ENCODE results near the gene CAND1.
A peak's percentile ranks its signal among the peaks of the same experiment; 100 is the strongest.

CAND1 gene

DNA sequence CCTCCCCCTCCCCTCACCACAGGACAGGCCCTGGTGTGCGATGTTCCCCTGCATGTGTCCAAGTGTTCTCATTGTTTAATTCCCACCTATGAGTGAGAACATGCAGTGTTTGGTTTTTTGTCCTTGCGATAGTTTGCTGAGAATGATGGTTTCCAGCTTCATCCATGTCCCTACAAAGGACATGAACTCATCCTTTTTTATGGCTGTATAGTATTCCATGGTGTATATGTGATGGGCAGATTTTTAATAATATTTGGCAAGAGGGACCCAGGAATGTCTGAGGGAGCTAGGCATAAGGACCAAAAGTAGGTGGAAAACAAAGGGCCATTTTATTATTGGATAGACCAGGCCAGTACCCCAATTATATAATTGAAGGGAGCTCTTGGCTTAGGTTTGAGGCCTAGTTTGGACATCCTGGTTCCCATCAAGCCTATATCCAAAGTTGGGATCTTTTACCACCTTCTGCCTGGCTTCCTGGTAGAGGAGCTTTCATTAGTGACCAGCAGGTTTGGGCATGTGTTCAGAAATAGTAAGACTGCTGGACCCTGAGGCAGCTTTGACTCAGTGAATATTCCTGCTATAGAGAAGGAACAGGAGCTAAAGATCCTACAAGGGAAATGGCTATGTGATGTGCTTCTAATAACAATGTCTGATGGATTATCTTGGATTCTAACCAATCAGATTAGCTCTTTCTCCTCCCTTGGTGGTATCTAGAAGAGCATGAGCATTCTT is 76.0 kb downstream of the CAND1 start:
- no peak overlapping the region for H3K4me3 ChIP-seq (ENCODE audit: control insufficient read depth, low read depth, low read length)
- TF ChIP-seq, protein P1, sequence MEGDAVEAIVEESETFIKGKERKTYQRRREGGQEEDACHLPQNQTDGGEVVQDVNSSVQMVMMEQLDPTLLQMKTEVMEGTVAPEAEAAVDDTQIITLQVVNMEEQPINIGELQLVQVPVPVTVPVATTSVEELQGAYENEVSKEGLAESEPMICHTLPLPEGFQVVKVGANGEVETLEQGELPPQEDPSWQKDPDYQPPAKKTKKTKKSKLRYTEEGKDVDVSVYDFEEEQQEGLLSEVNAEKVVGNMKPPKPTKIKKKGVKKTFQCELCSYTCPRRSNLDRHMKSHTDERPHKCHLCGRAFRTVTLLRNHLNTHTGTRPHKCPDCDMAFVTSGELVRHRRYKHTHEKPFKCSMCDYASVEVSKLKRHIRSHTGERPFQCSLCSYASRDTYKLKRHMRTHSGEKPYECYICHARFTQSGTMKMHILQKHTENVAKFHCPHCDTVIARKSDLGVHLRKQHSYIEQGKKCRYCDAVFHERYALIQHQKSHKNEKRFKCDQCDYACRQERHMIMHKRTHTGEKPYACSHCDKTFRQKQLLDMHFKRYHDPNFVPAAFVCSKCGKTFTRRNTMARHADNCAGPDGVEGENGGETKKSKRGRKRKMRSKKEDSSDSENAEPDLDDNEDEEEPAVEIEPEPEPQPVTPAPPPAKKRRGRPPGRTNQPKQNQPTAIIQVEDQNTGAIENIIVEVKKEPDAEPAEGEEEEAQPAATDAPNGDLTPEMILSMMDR (conservative IDR thresholded peaks at IDR 0.05; ENCODE audit: control insufficient read depth, insufficient read depth, low read depth, low read length): no peak
- DNase-seq (ENCODE audit: low read depth): no peak

DNA sequence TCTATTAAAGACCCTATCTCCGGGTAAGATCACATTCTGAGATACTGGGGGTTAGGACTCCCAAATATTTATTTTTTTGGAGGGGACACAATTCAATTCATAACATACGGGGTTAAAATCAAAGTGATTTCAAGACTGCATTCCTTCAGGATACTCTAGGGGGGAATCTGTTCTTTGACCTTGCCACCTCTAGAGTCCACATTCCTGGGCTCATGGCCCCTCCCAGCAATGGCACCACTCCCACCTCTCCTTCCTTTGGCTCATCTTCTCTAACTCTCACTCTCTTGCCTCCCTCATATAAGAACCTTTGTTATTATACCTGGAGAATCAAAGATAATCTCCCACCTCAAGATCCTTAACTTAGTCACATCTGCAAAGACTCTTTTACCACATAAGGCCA is 79.5 kb downstream of the CAND1 start:
- no peak overlapping the region for H3K4me3 ChIP-seq (ENCODE audit: control insufficient read depth, low read depth, low read length)
- TF ChIP-seq, protein P1 (conservative IDR thresholded peaks at IDR 0.05; ENCODE audit: control insufficient read depth, insufficient read depth, low read depth, low read length): no peak
- DNase-seq (ENCODE audit: low read depth): no peak

DNA sequence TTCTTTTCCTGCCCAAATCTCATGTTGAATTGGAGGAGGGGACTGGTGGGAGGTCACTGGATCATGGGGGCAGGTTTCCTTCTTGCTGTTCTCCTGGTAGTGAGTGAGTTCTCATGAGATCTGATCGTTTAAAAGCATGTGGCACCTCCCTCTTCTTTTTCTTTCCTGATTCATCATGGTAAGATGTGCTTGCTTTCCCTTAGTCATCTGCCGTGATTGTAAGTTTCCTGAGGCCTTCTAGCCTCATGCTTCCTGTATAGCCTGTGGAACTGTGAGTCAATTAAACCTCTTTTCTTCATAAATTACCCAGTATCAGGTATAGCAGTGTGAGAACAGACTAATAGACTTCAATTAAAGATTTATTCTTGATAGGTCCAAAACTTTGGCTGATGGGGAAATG is 83.5 kb downstream of the CAND1 start:
- no peak overlapping the region for H3K4me3 ChIP-seq (ENCODE audit: control insufficient read depth, low read depth, low read length)
- TF ChIP-seq, protein P1 (conservative IDR thresholded peaks at IDR 0.05; ENCODE audit: control insufficient read depth, insufficient read depth, low read depth, low read length): no peak
- peak; percentile 22 for DNase-seq (ENCODE audit: low read depth)

- no peak overlapping the region for H3K4me3 ChIP-seq (ENCODE audit: control insufficient read depth, low read depth, low read length)
- TF ChIP-seq, protein P1 (conservative IDR thresholded peaks at IDR 0.05; ENCODE audit: control insufficient read depth, insufficient read depth, low read depth, low read length): no peak
- peak; percentile 28 for DNase-seq (ENCODE audit: low read depth)
Observed at GRCh38 chr12:67354322-67354721, 85.2 kb downstream of the CAND1 start.

DNA sequence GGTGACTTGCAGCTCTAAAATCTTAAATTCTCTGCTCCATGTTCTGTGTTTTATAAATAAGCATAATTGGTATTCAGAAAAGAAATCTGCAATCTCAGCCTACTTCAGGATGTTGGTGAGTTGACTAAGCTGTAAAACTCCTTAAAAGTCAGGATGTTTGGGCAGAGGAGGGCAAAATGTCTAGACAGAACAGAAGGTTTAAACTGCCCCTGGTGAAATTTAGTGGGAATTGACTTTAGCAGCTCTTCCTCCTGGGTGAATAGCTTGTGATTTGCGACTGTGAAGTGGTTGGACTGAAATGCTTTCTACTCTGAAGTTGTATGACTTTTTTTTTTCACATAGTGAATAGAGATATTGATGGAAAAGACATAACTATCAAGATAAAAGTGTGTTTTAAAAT is 85.8 kb downstream of the CAND1 start:
- peak; percentile 17 for DNase-seq (ENCODE audit: low read depth)
- no peak overlapping the region for H3K4me3 ChIP-seq (ENCODE audit: control insufficient read depth, low read depth, low read length)
- TF ChIP-seq, protein P1 (conservative IDR thresholded peaks at IDR 0.05; ENCODE audit: control insufficient read depth, insufficient read depth, low read depth, low read length): no peak

- DNase-seq (ENCODE audit: low read depth): peak; percentile 74
Observed at GRCh38 chr12:67355428-67356379, 86.5 kb downstream of the CAND1 start.

More at GRCh38 chr12:67355428-67356379, 86.5 kb downstream of the CAND1 start:
- H3K4me3 ChIP-seq (ENCODE audit: control insufficient read depth, low read depth, low read length): no peak overlapping the region
- TF ChIP-seq, protein P1 (conservative IDR thresholded peaks at IDR 0.05; ENCODE audit: control insufficient read depth, insufficient read depth, low read depth, low read length): peak; percentile 56

Measured in fibroblast of mammary gland (primary cell).